Tibial nerve (tissue), 3 donors: Measurements from ENCODE around the gene BTNL3.

ENCODE experiments used
- POLR2A ChIP-seq, 2 donors: fragments of 450-650 bp; IDR thresholded peaks; one replicate each; pipeline ENCODE4 v1.6.1; 2017; ENCODE audit warnings: antibody characterized with exemption in 2 of 2, mild to moderate bottlenecking in 2 of 2, moderate library complexity in 2 of 2
- TF ChIP-seq, protein P1 (sequence below), 5 experiments: fragments of 200-600 bp in 3 of 5; fragments of 450-650 bp in 2 of 5; sonication (generic) in 3 of 5; IDR thresholded peaks; one replicate each; pipeline ENCODE4 v1.5.1; 2016 to 2019; ENCODE audit warnings: antibody characterized with exemption in 5 of 5, mild to moderate bottlenecking in 3 of 5, moderate library complexity in 2 of 5

DNA sequence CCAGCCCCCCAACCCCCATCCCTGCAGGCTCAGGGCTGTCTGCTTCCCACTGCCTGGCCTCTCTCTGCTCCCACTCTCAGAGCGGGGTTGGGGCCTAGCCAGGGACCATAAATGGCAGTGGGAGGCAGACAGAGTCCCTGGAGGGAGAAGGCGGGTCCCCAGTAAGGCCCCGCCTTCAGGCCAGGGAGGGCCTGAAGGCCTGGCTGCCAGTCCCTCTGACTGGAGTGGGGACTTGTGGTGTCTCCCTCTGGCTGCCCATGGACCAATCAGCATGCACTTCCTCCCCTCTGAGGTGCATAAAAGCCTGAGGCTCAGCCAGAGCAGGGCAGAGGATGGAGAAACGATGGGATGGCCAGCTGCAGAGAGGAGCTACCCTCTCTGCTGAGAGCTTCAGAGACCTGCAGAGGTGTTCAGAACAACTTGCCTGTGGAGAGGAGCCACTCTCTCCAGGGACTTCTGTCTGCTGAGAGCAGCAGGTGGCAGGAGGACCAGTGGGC, 48.8 kb downstream of the BTNL3 start:
- TF ChIP-seq, protein P1, sequence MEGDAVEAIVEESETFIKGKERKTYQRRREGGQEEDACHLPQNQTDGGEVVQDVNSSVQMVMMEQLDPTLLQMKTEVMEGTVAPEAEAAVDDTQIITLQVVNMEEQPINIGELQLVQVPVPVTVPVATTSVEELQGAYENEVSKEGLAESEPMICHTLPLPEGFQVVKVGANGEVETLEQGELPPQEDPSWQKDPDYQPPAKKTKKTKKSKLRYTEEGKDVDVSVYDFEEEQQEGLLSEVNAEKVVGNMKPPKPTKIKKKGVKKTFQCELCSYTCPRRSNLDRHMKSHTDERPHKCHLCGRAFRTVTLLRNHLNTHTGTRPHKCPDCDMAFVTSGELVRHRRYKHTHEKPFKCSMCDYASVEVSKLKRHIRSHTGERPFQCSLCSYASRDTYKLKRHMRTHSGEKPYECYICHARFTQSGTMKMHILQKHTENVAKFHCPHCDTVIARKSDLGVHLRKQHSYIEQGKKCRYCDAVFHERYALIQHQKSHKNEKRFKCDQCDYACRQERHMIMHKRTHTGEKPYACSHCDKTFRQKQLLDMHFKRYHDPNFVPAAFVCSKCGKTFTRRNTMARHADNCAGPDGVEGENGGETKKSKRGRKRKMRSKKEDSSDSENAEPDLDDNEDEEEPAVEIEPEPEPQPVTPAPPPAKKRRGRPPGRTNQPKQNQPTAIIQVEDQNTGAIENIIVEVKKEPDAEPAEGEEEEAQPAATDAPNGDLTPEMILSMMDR (IDR thresholded peaks at IDR 0.05), result no peak
- no peak for TF ChIP-seq POLR2A (IDR thresholded peaks at IDR 0.05)
